ENCODE measurements around the gene CENPC. TPM values are rescaled to one million over a fixed set of nuclear protein-coding genes. Genes with fewer than 3 reads are reported as not detected.
"Not testable (repeated sequence)": the region's sequence is repeated elsewhere in the genome, so short reads cannot be mapped to it uniquely, and the experiment has no call there.

CENPC gene
- total RNA-seq, 1 experiment from 2014 or later: 17.5 TPM

DNA sequence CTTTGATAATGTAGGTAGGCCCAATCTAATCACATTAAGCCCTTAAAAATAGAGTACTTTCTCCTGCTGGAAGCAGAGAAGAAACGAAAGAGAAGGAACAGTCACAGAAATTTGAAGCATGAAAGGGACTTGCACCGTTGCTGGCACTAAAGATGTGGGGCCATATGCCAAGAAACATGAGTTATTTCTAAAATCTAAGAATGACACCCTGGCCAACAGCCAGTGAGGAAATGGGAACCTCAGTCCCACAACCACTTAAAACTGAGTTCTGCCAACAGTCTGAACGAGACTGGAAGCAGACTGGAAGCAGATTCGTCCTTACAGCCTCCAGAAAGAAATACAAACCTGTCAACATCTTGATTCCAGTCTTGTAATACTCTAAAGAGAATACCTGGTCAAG lies 70.1 kb downstream of the CENPC start:
- DNase-seq (ENCODE audit: low read depth): no peak

DNA sequence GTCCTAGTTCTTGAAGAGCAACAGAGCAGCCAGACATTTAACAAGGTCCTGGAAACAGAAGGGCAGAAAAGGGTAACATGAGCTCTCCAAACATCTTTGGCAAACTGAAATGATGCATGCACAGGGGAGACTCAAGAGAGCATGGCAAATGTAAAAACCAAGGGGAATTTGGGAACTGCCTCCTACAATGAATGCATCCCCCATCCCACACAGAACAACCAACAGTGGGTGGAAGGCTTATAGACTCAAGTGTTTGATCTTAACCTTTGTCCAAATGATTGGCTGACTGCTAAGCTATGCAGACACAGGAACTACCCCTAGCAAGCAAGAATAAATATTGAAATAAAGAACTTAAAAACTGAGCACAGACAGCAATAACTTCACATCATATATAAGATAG lies 74.4 kb downstream of the CENPC start:
- DNase-seq (ENCODE audit: low read depth): no peak

- DNase-seq (ENCODE audit: low read depth): no peak
Measured at GRCh38 chr4:67468830-67469229, 76.5 kb downstream of the CENPC start.

DNA sequence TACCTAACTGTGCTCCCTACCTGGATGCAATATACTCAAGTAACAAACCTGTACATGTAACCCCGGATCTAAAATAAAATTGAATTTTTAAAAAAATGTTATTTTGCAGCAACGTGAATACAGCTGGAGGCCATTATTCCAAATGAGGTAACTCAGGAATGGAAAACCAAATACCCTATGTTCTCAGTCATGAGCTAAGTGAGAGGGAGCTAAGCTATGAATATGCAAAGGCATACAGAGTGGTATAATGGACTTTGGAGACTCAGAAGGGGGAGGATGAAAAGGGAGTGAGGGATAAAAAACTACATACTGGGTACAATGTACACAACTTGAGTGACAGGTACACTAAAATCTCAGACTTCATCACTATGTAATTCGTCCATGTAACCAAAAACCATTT lies 78.6 kb downstream of the CENPC start:
- no peak for DNase-seq (ENCODE audit: low read depth)

DNA sequence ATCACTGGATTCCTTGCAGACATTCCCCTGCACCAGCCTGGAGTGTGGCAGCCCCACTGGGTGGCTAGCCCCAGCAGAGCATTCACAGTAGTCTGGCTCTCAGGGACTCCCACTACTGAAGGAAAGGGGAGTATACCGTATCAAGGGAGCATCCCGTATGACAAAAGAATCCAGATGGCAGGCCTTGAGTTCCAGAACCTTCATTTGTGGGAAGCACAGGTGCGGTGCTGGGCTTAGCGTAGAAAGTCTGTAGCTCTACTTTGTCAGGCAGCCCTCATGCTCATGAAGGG lies 79.6 kb downstream of the CENPC start:
- DNase-seq (ENCODE audit: low read depth): no peak

- DNase-seq (ENCODE audit: low read depth): no peak
Measured at GRCh38 chr4:67465032-67465762, 80.1 kb downstream of the CENPC start.

DNA sequence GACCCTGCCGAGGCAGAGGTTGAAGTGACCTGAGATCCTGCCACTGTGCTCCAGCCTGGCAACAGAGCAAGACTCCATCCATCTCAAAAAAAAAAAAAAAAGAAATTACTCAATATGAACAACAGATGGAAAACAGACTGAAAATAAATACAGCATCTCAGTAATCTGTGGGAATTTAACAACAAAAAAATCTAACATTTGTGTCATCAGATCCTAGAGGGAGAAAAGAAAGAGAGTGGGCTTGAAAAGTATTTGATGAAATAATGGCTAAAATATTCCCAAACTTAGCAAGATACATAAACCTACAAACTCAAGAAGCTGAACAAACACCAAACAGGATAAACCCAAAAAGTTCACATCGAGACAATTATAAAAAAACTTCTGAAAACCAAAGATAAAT lies 84.7 kb downstream of the CENPC start:
- no peak for DNase-seq (ENCODE audit: low read depth)

GRCh38 chr4:67459164-67459563 lies 86.1 kb downstream of the CENPC start:
- DNase-seq (ENCODE audit: low read depth): no peak

DNA sequence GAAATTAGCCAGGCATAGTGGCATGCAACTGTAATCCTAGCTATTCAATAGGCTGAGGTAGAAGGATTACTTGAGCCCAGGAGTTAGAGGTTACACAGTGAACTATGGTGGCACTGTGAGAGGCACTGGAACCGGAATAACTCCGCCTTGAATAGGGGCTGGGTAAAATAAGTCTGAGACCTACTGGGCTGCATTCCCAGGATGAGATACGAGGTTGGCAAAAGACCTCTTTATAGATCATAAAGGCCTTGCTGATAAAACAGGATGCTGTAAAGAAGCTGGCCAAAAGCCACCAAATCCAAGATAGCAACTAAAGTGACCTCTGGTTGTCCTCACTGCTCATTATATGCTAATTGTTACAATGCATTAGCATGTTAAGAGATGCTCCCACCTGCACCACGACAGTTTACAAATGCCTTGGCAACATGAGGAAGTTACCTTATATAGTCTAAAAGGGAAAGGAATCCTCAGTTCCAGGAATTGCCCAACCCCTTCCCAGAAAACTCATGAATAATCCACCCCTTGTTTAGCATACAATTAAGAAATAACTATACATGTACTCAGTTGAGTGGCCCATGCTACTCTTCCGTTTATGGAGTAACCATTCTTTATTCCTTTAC lies 88.6 kb downstream of the CENPC start:
- DNase-seq (ENCODE audit: low read depth): no peak

- not testable (repeated sequence) for DNase-seq (ENCODE audit: low read depth)
Measured at GRCh38 chr4:67452846-67453205, 92.5 kb downstream of the CENPC start.

DNA sequence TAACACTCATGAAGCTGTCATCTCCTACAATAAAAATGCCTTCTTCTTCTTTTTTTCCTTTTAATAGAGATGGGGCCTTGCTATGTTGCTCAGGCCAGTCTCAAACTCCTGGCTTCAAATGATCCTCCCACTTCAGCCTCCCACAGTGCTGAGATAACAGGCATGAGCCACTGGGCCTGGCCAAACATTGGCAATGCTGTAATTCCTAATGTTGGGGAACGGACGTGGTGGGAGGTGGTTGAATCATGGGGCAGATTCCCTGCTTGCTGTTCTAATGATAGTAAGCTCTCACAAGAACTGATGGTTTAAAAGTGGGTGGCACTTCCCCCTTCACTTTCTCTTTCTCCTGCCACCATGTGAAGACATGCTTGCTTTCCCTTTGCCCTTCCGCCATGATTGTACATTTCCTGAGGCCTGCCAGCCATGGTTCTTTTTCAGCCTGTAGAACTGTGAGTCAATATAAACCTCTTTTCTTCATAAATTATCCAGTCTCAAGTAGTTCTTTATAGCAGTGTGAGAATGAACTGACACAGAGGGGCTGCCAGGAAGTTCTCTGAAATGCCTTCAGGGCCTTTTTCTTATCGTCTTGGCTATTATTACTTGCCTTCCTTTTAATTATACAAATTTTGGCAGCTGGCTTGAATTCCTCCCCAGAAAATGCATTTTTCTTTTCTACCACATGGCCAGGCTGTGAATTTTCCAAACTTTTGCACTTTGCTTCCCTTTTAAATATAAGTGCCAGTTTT lies 93.0 kb downstream of the CENPC start:
- DNase-seq (ENCODE audit: low read depth): peak; percentile 32

DNA sequence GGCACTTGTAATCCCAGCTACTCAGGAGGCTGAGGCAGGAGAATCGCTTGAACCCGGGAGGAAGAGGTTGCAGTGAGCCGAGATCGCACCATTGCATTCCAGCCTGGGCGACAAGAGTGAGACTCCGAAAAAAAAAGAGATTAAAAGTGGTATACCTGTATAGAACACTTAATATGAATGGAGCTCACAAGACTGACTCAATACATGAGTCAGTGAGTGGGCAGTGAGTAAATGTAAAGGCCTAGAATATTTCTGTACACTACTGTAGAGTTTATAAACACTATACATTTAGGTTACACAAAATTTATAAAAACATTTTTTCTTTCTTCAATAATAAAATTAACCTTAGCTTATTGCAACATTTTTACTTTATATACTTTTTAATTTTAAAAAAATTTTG lies 93.8 kb downstream of the CENPC start:
- no peak for DNase-seq (ENCODE audit: low read depth)

DNA sequence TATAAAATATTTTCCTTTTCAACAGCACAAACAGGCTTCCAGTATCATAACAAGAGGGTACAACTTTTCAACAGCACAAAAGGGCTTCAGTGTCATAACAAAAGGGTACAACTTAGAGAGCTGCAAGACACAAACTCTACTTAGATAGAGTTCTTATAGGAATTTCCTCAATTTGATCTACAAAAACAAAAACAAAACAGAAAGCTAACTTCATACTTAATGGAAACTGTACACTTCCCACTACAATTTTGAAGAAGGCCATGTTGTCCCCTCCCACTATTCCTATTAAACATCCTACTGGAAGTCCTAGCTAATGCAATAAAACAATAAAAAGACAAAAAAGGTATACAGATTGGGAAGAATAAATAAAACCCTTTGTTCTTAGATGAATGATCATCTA lies 96.7 kb downstream of the CENPC start:
- no peak for DNase-seq (ENCODE audit: low read depth)

GRCh38 chr4:67447873-67448272 lies 97.4 kb downstream of the CENPC start:
- DNase-seq (ENCODE audit: low read depth): no peak

GRCh38 chr4:67446811-67447210 lies 98.5 kb downstream of the CENPC start:
- no peak for DNase-seq (ENCODE audit: low read depth)

- DNase-seq (ENCODE audit: low read depth): not testable (repeated sequence)
Measured at GRCh38 chr4:67445881-67446280, 99.4 kb downstream of the CENPC start.

GRCh38 chr4:67438975-67439374 lies 106.3 kb downstream of the CENPC start:
- no peak for DNase-seq (ENCODE audit: low read depth)

- DNase-seq (ENCODE audit: low read depth): peak; percentile 25
Measured at GRCh38 chr4:67437974-67438713, 107.2 kb downstream of the CENPC start.

DNA sequence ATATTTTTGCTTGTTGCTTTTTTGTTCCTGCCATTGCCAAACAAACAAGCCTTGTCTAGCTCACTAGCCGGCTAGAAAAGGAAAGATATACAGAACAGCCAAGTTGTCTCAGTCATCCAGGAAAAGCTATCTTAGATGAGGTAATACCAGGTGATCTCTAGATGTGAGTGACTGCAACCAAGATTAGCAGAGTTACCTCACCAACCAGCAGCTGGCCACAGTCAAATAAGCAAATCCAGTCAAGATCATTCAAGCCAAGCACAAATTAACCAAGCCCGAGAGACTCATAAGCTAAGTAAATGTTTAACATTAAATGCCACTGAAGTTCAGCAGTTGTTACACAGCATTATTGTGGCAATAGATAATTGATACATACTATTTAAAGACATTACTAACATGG lies 108.6 kb downstream of the CENPC start:
- DNase-seq (ENCODE audit: low read depth): no peak

- no peak for DNase-seq (ENCODE audit: low read depth)
Measured at GRCh38 chr4:67430989-67431388, 114.3 kb downstream of the CENPC start.

DNA sequence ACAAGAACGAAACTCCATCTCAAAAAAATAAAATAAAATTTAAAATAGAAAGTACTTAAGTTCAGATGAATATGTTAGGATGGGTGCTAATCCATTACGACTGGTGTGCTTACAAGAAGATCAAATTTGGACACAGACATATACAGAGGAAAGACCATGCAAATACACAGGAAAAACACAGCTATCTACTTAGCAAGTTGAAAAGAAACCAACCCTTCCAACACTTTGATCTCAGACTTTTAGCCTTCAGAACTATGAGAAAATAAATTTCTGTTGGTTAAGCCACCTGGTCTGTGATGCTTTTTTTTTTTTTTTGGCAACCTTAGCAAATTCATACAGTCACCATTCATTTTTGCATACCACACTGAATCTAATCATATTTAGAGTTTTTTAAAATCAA lies 116.5 kb downstream of the CENPC start:
- no peak for DNase-seq (ENCODE audit: low read depth)

Data from RPMI7951 (cell line).